Inflammatory macrophage (primary cell): ENCODE data around the gene ARHGEF33.
"Not testable (repeated sequence)": the region's sequence is repeated elsewhere in the genome, so short reads cannot be mapped to it uniquely, and the experiment has no call there.

Source experiments
- DNase-seq, 2 donors: peaks; one replicate each; pipeline ENCODE4 v3.0.0-alpha.2; 2020 to 2022

ARHGEF33 gene

GRCh38 chr2:38911191-38911590, 21.5 kb downstream of the ARHGEF33 start:
- DNase-seq, result no peak

GRCh38 chr2:38912619-38913018, 22.9 kb downstream of the ARHGEF33 start:
- no peak for DNase-seq

- DNase-seq, result no peak
Measured at GRCh38 chr2:38922389-38922788, 32.7 kb downstream of the ARHGEF33 start.

- no peak for DNase-seq
Measured at GRCh38 chr2:38922902-38923301, 33.2 kb downstream of the ARHGEF33 start.

GRCh38 chr2:38925982-38926381, 36.3 kb downstream of the ARHGEF33 start:
- DNase-seq, result no peak

GRCh38 chr2:38930600-38930999, 40.9 kb downstream of the ARHGEF33 start:
- DNase-seq, result no peak

- DNase-seq, result no peak
Measured at GRCh38 chr2:38932586-38932985, 42.9 kb downstream of the ARHGEF33 start.

- no peak for DNase-seq
Measured at GRCh38 chr2:38933653-38934052, 44.0 kb downstream of the ARHGEF33 start.

- no peak for DNase-seq
Measured at GRCh38 chr2:38934742-38935141, 45.1 kb downstream of the ARHGEF33 start.

- no peak for DNase-seq
Measured at GRCh38 chr2:38935568-38936172, 46.0 kb downstream of the ARHGEF33 start.

GRCh38 chr2:38936516-38936915, 46.8 kb downstream of the ARHGEF33 start:
- DNase-seq, result not testable (repeated sequence)

- no peak for DNase-seq
Measured at GRCh38 chr2:38937548-38937947, 47.9 kb downstream of the ARHGEF33 start.

GRCh38 chr2:38940746-38941145, 51.1 kb downstream of the ARHGEF33 start:
- no peak for DNase-seq

- no peak for DNase-seq
Measured at GRCh38 chr2:38943784-38944183, 54.1 kb downstream of the ARHGEF33 start.

GRCh38 chr2:38945372-38945771, 55.7 kb downstream of the ARHGEF33 start:
- no peak for DNase-seq

- peak; percentile 17 to 49 for DNase-seq
Measured at GRCh38 chr2:38945911-38946310, 56.2 kb downstream of the ARHGEF33 start.

- peak; percentile 70 to 72 for DNase-seq
Measured at GRCh38 chr2:38947241-38948239, 57.9 kb downstream of the ARHGEF33 start.

GRCh38 chr2:38948387-38948882, 58.8 kb downstream of the ARHGEF33 start:
- no peak for DNase-seq

GRCh38 chr2:38948995-38949394, 59.3 kb downstream of the ARHGEF33 start:
- DNase-seq, result no peak

GRCh38 chr2:38951766-38952165, 62.1 kb downstream of the ARHGEF33 start:
- no peak for DNase-seq

- no peak for DNase-seq
Measured at GRCh38 chr2:38957972-38958371, 68.3 kb downstream of the ARHGEF33 start.

GRCh38 chr2:38959466-38959865, 69.8 kb downstream of the ARHGEF33 start:
- no peak for DNase-seq

GRCh38 chr2:38959938-38960608, 70.4 kb downstream of the ARHGEF33 start:
- peak; percentile 80 to 90 for DNase-seq
